GM23338 (cell line): ENCODE measurements around the gene SLC17A1. TPM values are rescaled to one million over a fixed set of nuclear protein-coding genes. Genes with fewer than 3 reads are reported as not detected.

Experiments used
- ATAC-seq: fragments of 200-7000 bp; cut with Tn5 transposase; 3 replicates; pipeline ENCODE4 v1.9.1; 2020
- DNase-seq: peaks from one replicate; pipeline ENCODE4 v3.0.0-alpha.2; 2015; ENCODE audit warnings: low spot score
- H2AFZ ChIP-seq: fragments of 200-600 bp; sonication (generic); 2 replicates; pipeline ENCODE4 v1.8.0; 2016; ENCODE audit warnings: antibody characterized with exemption, mild to moderate bottlenecking, moderate library complexity
- H3F3A ChIP-seq: fragments of 200-600 bp; sonication (generic); replicated peaks from 2 replicates; pipeline ENCODE4 v1.8.0; 2017; ENCODE audit warnings: antibody characterized with exemption, mixed run types, low read depth
- H3K27ac ChIP-seq: fragments of 200-600 bp; sonication (generic); 2 replicates; pipeline ENCODE4 v1.6.1; 2016; ENCODE audit warnings: low read depth
- H3K27me3 ChIP-seq: fragments of 200-600 bp; sonication (generic); 2 replicates; pipeline ENCODE4 v1.8.0; 2016; ENCODE audit warnings: mild to moderate bottlenecking, mixed run types, moderate library complexity; ENCODE audit not compliant: insufficient read depth
- H3K36me3 ChIP-seq: fragments of 200-600 bp; sonication (generic); 2 replicates; pipeline ENCODE4 v1.8.0; 2016; ENCODE audit warnings: mild to moderate bottlenecking; ENCODE audit not compliant: insufficient read depth
- H3K4me1 ChIP-seq: fragments of 200-600 bp; sonication (generic); 2 replicates; pipeline ENCODE4 v1.8.0; 2016; ENCODE audit warnings: mild to moderate bottlenecking, moderate library complexity; ENCODE audit not compliant: insufficient read depth
- H3K4me2 ChIP-seq: fragments of 200-600 bp; sonication (generic); 2 replicates; pipeline ENCODE4 v1.7.1; 2017; ENCODE audit warnings: mixed run types
- H3K4me3 ChIP-seq: fragments of 200-600 bp; sonication (generic); 2 replicates; pipeline ENCODE4 v1.6.1; 2016; ENCODE audit warnings: mixed run types
- H3K79me2 ChIP-seq: fragments of 200-600 bp; sonication (generic); replicated peaks from 2 replicates; pipeline ENCODE4 v1.8.0; 2017; ENCODE audit warnings: mild to moderate bottlenecking; ENCODE audit not compliant: insufficient read depth
- H3K9me2 ChIP-seq: fragments of 200-600 bp; sonication (generic); 2 replicates; pipeline ENCODE4 v1.8.0; 2017; ENCODE audit not compliant: insufficient read depth
- H4K20me1 ChIP-seq: fragments of 200-600 bp; sonication (generic); replicated peaks from 2 replicates; pipeline ENCODE4 v1.8.0; 2017; ENCODE audit warnings: mild to moderate bottlenecking; ENCODE audit not compliant: insufficient read depth
- H3K27ac Mint-ChIP-seq: 2 replicates; pipeline ENCODE4 v1.8.0; 2020; ENCODE audit warnings: inconsistent platforms, mild to moderate bottlenecking, moderate library complexity, mixed read lengths
- H3K27me3 Mint-ChIP-seq: 3 replicates; pipeline ENCODE4 v1.8.0; 2022; ENCODE audit warnings: low read depth, mild to moderate bottlenecking, moderate library complexity, mixed read lengths, inconsistent platforms; ENCODE audit not compliant: insufficient read depth, poor library complexity
- H3K36me3 Mint-ChIP-seq: 3 replicates; pipeline ENCODE4 v1.8.0; 2021; ENCODE audit warnings: low read depth, mild to moderate bottlenecking, inconsistent platforms, moderate library complexity, mixed read lengths
- H3K4me1 Mint-ChIP-seq: 3 replicates; pipeline ENCODE4 v1.8.0; 2020; ENCODE audit warnings: mild to moderate bottlenecking, inconsistent platforms, mixed read lengths
- H3K4me3 Mint-ChIP-seq: 3 replicates; pipeline ENCODE4 v1.8.0; 2021; ENCODE audit warnings: moderate library complexity, mild to moderate bottlenecking, inconsistent platforms, mixed read lengths
- H3K9me3 Mint-ChIP-seq: 3 replicates; pipeline ENCODE4 v1.8.0; 2020; ENCODE audit warnings: moderate library complexity, mild to moderate bottlenecking, inconsistent platforms, mixed read lengths
- CREB1 ChIP-seq: fragments of 250-450 bp; sonication (Bioruptor Pico); IDR thresholded peaks from 2 replicates; pipeline ENCODE4 v1.5.0; 2020; ENCODE audit warnings: low read depth, mild to moderate bottlenecking, moderate library complexity
- EZH2 ChIP-seq: fragments of 200-600 bp; sonication (generic); IDR thresholded peaks from one replicate; pipeline ENCODE4 v1.8.0; 2017; ENCODE audit warnings: antibody characterized with exemption, mild to moderate bottlenecking, low read depth; ENCODE audit not compliant: unreplicated experiment
- EZH2phosphoT487 ChIP-seq: fragments of 200-600 bp; sonication (generic); IDR thresholded peaks from one replicate; pipeline ENCODE4 v1.8.1; 2018; ENCODE audit warnings: antibody characterized with exemption; ENCODE audit not compliant: unreplicated experiment
- JUNB ChIP-seq: IDR thresholded peaks from one replicate; pipeline ENCODE4 v1.6.1; 2016; ENCODE audit warnings: antibody characterized with exemption; ENCODE audit not compliant: unreplicated experiment
- POLR2AphosphoS5 ChIP-seq: IDR thresholded peaks from 2 replicates; pipeline ENCODE4 v1.6.1; 2016; ENCODE audit warnings: antibody characterized with exemption, low read depth
- STAT1 ChIP-seq: IDR thresholded peaks from one replicate; pipeline ENCODE4 v1.6.1; 2016; ENCODE audit warnings: antibody characterized with exemption; ENCODE audit not compliant: unreplicated experiment
- ZNF114 ChIP-seq: fragments of 250-450 bp; sonication (Bioruptor Pico); IDR thresholded peaks from 2 replicates; pipeline ENCODE4 v1.5.0; 2020; ENCODE audit warnings: mild to moderate bottlenecking, moderate library complexity
- ZNF331 ChIP-seq: fragments of 250-450 bp; sonication (Bioruptor Pico); IDR thresholded peaks from 2 replicates; pipeline ENCODE4 v1.5.0; 2020; ENCODE audit warnings: low read depth, mild to moderate bottlenecking, moderate library complexity
- polyA plus RNA-seq: library from polyadenylated mRNA; unstranded; fragments of >200 nt; fragmentation: Nextera tagmentation; extraction: Ambion mirVana; gene quantifications from 2 replicates; pipeline ENCODE4 v1.2.1, GENCODE V29; 2016
- total RNA-seq: library from RNA; depleted of rRNA; stranded (reverse); fragments of >200 nt; shearing (Covaris generic); gene quantifications from 2 replicates; pipeline ENCODE4 v1.2.3, GENCODE V29; 2014
- TF ChIP-seq, protein P1 (sequence below): fragments of 250-450 bp; sonication (Bioruptor Pico); IDR thresholded peaks from 2 replicates; pipeline ENCODE4 v1.5.0; 2020; ENCODE audit warnings: mild to moderate bottlenecking, moderate library complexity
- TF ChIP-seq, protein P2 (sequence below), 2 experiments: fragments of 200-600 bp in 1 of 2; sonication (generic) in 1 of 2; conservative IDR thresholded peaks; 2 replicates each; pipeline versions ENCODE4 v1.5.1 to v1.6.1; 2016 to 2017; ENCODE audit warnings: antibody characterized with exemption in 2 of 2, low read depth in 2 of 2, mild to moderate bottlenecking in 2 of 2, moderate library complexity in 1 of 2

Gene SLC17A1
- total and polyA plus RNA-seq, 2 experiments from 2014 or later, result not detected

DNA sequence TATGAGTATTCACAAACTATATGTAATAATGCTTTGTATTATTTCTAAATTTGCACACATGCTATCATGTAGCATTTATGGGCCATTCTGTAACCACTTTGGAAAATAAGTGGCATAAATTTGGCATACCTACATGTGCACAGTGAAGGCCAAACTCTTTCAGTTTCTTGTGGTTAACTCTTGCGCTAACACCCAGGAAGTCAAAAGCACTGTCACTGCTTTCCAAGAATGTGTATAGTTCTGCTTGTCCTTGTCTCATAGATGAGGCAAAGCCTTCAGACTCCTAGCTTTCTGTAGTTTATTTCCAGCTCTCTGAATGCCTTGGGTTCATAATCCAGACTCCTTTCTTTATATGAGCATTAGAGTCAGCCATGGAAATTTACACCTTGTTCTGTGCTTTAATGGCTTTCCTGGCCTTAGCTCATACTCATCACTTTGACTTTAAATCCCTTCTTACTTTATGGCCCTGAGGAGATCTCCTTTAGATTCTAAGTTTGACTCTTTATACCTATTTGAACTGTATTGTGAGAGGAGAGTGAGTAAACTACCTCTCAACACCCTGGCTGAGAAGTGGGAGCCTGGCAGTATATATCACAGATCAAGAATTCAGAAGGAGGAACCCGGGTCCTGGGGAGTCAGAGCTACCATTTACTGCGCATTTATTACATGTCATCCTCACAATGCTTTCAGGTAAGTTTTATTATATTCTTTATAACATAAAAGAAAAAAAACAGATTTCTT lies 43.1 kb upstream of the SLC17A1 start (continued):
- TF ChIP-seq, protein P1, sequence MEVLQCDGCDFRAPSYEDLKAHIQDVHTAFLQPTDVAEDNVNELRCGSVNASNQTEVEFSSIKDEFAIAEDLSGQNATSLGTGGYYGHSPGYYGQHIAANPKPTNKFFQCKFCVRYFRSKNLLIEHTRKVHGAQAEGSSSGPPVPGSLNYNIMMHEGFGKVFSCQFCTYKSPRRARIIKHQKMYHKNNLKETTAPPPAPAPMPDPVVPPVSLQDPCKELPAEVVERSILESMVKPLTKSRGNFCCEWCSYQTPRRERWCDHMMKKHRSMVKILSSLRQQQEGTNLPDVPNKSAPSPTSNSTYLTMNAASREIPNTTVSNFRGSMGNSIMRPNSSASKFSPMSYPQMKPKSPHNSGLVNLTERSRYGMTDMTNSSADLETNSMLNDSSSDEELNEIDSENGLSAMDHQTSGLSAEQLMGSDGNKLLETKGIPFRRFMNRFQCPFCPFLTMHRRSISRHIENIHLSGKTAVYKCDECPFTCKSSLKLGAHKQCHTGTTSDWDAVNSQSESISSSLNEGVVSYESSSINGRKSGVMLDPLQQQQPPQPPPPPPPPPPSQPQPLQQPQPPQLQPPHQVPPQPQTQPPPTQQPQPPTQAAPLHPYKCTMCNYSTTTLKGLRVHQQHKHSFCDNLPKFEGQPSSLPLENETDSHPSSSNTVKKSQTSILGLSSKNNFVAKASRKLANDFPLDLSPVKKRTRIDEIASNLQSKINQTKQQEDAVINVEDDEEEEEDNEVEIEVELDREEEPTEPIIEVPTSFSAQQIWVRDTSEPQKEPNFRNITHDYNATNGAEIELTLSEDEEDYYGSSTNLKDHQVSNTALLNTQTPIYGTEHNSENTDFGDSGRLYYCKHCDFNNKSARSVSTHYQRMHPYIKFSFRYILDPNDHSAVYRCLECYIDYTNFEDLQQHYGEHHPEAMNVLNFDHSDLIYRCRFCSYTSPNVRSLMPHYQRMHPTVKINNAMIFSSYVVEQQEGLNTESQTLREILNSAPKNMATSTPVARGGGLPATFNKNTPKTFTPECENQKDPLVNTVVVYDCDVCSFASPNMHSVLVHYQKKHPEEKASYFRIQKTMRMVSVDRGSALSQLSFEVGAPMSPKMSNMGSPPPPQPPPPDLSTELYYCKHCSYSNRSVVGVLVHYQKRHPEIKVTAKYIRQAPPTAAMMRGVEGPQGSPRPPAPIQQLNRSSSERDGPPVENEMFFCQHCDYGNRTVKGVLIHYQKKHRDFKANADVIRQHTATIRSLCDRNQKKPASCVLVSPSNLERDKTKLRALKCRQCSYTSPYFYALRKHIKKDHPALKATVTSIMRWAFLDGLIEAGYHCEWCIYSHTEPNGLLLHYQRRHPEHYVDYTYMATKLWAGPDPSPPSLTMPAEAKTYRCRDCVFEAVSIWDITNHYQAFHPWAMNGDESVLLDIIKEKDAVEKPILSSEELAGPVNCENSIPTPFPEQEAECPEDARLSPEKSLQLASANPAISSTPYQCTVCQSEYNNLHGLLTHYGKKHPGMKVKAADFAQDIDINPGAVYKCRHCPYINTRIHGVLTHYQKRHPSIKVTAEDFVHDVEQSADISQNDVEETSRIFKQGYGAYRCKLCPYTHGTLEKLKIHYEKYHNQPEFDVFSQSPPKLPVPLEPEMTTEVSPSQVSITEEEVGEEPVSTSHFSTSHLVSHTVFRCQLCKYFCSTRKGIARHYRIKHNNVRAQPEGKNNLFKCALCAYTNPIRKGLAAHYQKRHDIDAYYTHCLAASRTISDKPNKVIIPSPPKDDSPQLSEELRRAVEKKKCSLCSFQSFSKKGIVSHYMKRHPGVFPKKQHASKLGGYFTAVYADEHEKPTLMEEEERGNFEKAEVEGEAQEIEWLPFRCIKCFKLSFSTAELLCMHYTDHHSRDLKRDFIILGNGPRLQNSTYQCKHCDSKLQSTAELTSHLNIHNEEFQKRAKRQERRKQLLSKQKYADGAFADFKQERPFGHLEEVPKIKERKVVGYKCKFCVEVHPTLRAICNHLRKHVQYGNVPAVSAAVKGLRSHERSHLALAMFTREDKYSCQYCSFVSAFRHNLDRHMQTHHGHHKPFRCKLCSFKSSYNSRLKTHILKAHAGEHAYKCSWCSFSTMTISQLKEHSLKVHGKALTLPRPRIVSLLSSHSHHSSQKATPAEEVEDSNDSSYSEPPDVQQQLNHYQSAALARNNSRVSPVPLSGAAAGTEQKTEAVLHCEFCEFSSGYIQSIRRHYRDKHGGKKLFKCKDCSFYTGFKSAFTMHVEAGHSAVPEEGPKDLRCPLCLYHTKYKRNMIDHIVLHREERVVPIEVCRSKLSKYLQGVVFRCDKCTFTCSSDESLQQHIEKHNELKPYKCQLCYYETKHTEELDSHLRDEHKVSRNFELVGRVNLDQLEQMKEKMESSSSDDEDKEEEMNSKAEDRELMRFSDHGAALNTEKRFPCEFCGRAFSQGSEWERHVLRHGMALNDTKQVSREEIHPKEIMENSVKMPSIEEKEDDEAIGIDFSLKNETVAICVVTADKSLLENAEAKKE (CRISPR knock-in tag), result no peak
- no peak for TF ChIP-seq ZNF114 (CRISPR knock-in tag)

DNA sequence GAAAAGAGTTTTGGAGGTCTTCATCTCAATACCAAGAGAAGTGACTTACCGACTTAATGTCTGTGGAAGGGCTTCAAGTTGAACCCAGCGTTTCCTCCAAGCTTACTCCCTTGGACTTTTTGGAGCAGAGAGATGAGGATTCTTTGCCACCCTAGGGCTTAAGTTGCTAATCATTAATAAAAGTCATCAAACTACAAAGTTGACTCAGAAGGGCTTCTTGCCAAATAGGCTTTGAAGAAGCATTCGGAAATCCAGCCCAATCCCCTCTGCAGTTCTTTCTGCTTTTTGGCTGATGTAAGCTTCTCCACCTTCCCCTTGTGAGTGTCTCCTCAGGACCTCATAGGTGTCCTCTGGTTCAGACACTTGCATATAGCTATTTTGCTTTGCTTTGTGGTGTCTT lies 42.3 kb upstream of the SLC17A1 start, which contains the start of gene SLC17A3:
TSS of gene SLC17A3 (minus strand) at position 126 of the 400 bp plus-strand sequence. CDS start 5,856 bp downstream, outside the sequence.
- H3F3A ChIP-seq, result no peaks in the 10 kb centered on the region
- no peak within 1 kb of the TSS for H3K4me2 ChIP-seq
- H3K4me3 ChIP-seq, result no peak within 1 kb of the TSS
- H3K27me3 ChIP-seq, result no peaks in the 10 kb centered on the region
- Mint-ChIP-seq H3K4me3 (no peak within 1 kb of the TSS), H3K27me3 (no peaks in the 10 kb centered on the region), H3K36me3 (no peaks in the 10 kb centered on the region), H3K9me3 (no peaks in the 10 kb centered on the region), H3K4me1 (no peaks in the 10 kb centered on the region), H3K27ac (no peak within 1 kb of the TSS)
- DNase-seq (no peak), ATAC-seq (no peak)
- H4K20me1 ChIP-seq, result no peaks in the 10 kb centered on the region
- no peaks in the 10 kb centered on the region for H3K4me1 ChIP-seq
- H3K27ac ChIP-seq, result no peak within 1 kb of the TSS
- no peaks in the 10 kb centered on the region for H3K9me2 ChIP-seq
- H3K79me2 ChIP-seq, result no peaks in the 10 kb centered on the region
- H2AFZ ChIP-seq, result no peak within 1 kb of the TSS
- no peaks in the 10 kb centered on the region for H3K36me3 ChIP-seq
- TF ChIP-seq ZNF331 (CRISPR knock-in tag), result no peak
- TF ChIP-seq POLR2AphosphoS5, result no peak
- TF ChIP-seq EZH2, result no peak
- no peak for TF ChIP-seq EZH2phosphoT487
- TF ChIP-seq CREB1, result no peak
- no peak for TF ChIP-seq STAT1
- TF ChIP-seq, protein P2, sequence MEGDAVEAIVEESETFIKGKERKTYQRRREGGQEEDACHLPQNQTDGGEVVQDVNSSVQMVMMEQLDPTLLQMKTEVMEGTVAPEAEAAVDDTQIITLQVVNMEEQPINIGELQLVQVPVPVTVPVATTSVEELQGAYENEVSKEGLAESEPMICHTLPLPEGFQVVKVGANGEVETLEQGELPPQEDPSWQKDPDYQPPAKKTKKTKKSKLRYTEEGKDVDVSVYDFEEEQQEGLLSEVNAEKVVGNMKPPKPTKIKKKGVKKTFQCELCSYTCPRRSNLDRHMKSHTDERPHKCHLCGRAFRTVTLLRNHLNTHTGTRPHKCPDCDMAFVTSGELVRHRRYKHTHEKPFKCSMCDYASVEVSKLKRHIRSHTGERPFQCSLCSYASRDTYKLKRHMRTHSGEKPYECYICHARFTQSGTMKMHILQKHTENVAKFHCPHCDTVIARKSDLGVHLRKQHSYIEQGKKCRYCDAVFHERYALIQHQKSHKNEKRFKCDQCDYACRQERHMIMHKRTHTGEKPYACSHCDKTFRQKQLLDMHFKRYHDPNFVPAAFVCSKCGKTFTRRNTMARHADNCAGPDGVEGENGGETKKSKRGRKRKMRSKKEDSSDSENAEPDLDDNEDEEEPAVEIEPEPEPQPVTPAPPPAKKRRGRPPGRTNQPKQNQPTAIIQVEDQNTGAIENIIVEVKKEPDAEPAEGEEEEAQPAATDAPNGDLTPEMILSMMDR (conservative IDR thresholded peaks at IDR 0.05; ENCODE audit: low read depth in 2 of 2), result no peak
- no peak for TF ChIP-seq JUNB
- no peak for TF ChIP-seq ZNF114 (CRISPR knock-in tag)
